HL-60 (cell line): ENCODE measurements around the gene UBE2E2.

ENCODE experiments used
- CTCF ChIP-seq: IDR thresholded peaks from one replicate; pipeline ENCODE4 v1.5.1; 2011; ENCODE audit warnings: low read length, control low read depth, inconsistent platforms; ENCODE audit not compliant: insufficient read depth
- GABPA ChIP-seq: IDR thresholded peaks from 2 replicates; pipeline ENCODE4 v1.6.1; 2012; ENCODE audit warnings: low read depth
- POLR2AphosphoS5 ChIP-seq: IDR thresholded peaks from 2 replicates; pipeline ENCODE4 v1.6.1; 2012; ENCODE audit warnings: low read depth

- TF ChIP-seq POLR2AphosphoS5 (no peak), CTCF (no peak), GABPA (no peak)
Observed at GRCh38 chr3:23254835-23255234, 51.7 kb downstream of the UBE2E2 start.
